IMR-90 (cell line): ENCODE measurements around the gene STAT6. TPM values are rescaled to one million over a fixed set of nuclear protein-coding genes. Genes with fewer than 3 reads are reported as not detected.

Experiments used
- ATAC-seq: fragments of 200-7000 bp; cut with Tn5 transposase; 2 replicates; pipeline ENCODE4 v1.9.1; 2020; ENCODE audit warnings: low read depth, mild to moderate bottlenecking, moderate library complexity
- BruUV-seq: library from RNA; stranded (reverse); fragments of 400-500 nt; replicated peaks from 2 replicates; lab custom pipeline; 2021; lab: Mats Ljungman, UMichigan
- CTCF ChIA-PET: fragments of 300-600 bp; formaldehyde crosslinking; extraction: SDS; loops from one replicate; lab custom pipeline; 2021; ENCODE audit warnings: antibody characterized with exemption; lab: Yijun Ruan, JAX
- POLR2A ChIA-PET: fragments of 300-600 bp; sonication (Branson Sonifier 250); formaldehyde crosslinking; loops from one replicate; lab custom pipeline; 2022; ENCODE audit warnings: antibody characterized with exemption; ENCODE audit not compliant: unreplicated experiment; lab: Charles Lee
- DNase-seq: peaks from one replicate; pipeline ENCODE4 v3.0.0; 2013
- H2AFZ ChIP-seq: replicated peaks from 2 replicates; pipeline ENCODE3; 2013; ENCODE audit warnings: low read length, mild to moderate bottlenecking; ENCODE audit not compliant: poor library complexity
- H2AK5ac ChIP-seq: 2 replicates; pipeline ENCODE4 v1.6.1; 2013; ENCODE audit warnings: low read depth, low read length, inconsistent platforms
- H2AK9ac ChIP-seq: replicated peaks from 2 replicates; pipeline ENCODE3; 2013; ENCODE audit warnings: mild to moderate bottlenecking, low read depth, low read length, moderate library complexity; ENCODE audit not compliant: poor library complexity
- H2BK120ac ChIP-seq: 2 replicates; pipeline ENCODE4 v1.6.1; 2013; ENCODE audit warnings: low read depth, low read length, inconsistent platforms
- H2BK15ac ChIP-seq: 3 replicates; pipeline ENCODE4 v1.6.1; 2013; ENCODE audit warnings: low read depth, low read length, inconsistent platforms
- H2BK20ac ChIP-seq: 2 replicates; pipeline ENCODE4 v1.6.1; 2013; ENCODE audit warnings: low read depth, mild to moderate bottlenecking, inconsistent platforms, low read length, moderate library complexity
- H2BK5ac ChIP-seq: 2 replicates; pipeline ENCODE4 v1.6.1; 2013; ENCODE audit warnings: mild to moderate bottlenecking, low read depth, low read length, inconsistent platforms; ENCODE audit not compliant: poor library complexity, severe bottlenecking
- H3K14ac ChIP-seq: replicated peaks from 2 replicates; pipeline ENCODE4 v1.6.1; 2013; ENCODE audit warnings: low read depth, low read length, inconsistent platforms
- H3K18ac ChIP-seq: 2 replicates; pipeline ENCODE4 v1.6.1; 2013; ENCODE audit warnings: low read depth, low read length, control low read depth
- H3K23ac ChIP-seq: 2 replicates; pipeline ENCODE4 v1.6.1; 2013; ENCODE audit warnings: low read depth, low read length, inconsistent platforms
- H3K27ac ChIP-seq: 2 replicates; pipeline ENCODE4 v1.5.1; 2013; ENCODE audit warnings: mild to moderate bottlenecking, control low read depth, low read length; ENCODE audit not compliant: insufficient read depth
- H3K27me3 ChIP-seq: 2 replicates; pipeline ENCODE4 v1.6.1; 2013; ENCODE audit warnings: low read length; ENCODE audit not compliant: control insufficient read depth, insufficient read depth
- H3K36me3 ChIP-seq: 2 replicates; pipeline ENCODE4 v1.6.1; 2013; ENCODE audit warnings: low read length, mixed read lengths; ENCODE audit not compliant: control insufficient read depth, insufficient read depth
- H3K4ac ChIP-seq: 2 replicates; pipeline ENCODE4 v1.6.1; 2013; ENCODE audit warnings: low read depth, low read length, inconsistent platforms
- H3K4me1 ChIP-seq: 2 replicates; pipeline ENCODE4 v1.6.1; 2013; ENCODE audit warnings: low read length, mixed read lengths; ENCODE audit not compliant: control insufficient read depth, insufficient read depth
- H3K4me2 ChIP-seq: 2 replicates; pipeline ENCODE4 v1.6.1; 2013; ENCODE audit warnings: low read depth, mild to moderate bottlenecking, control low read depth, low read length, moderate library complexity
- H3K4me3 ChIP-seq: 2 replicates; pipeline ENCODE4 v1.5.1; 2013; ENCODE audit warnings: low read depth, mild to moderate bottlenecking, control low read depth, low read length, moderate library complexity; ENCODE audit not compliant: insufficient read depth
- H3K56ac ChIP-seq: 2 replicates; pipeline ENCODE4 v1.6.1; 2013; ENCODE audit warnings: low read length, inconsistent platforms; ENCODE audit not compliant: insufficient read depth; ENCODE audit errors: extremely low read depth
- H3K79me1 ChIP-seq, 2 experiments: 2 replicates each; pipeline ENCODE4 v1.6.1; 2013; ENCODE audit warnings: low read length in 2 of 2, inconsistent platforms in 1 of 2, low read depth in 1 of 2
- H3K9ac ChIP-seq: 2 replicates; pipeline ENCODE4 v1.6.1; 2013; ENCODE audit warnings: low read depth, low read length, control low read depth
- H3K9me1 ChIP-seq: 2 replicates; pipeline ENCODE4 v1.6.1; 2013; ENCODE audit warnings: low read length, inconsistent platforms; ENCODE audit not compliant: insufficient read depth
- H3K9me3 ChIP-seq: 2 replicates; pipeline ENCODE4 v1.6.1; 2013; ENCODE audit warnings: low read length; ENCODE audit not compliant: control insufficient read depth, insufficient read depth
- H4K20me1 ChIP-seq: 2 replicates; pipeline ENCODE4 v1.6.1; 2013; ENCODE audit warnings: low read length, inconsistent platforms; ENCODE audit not compliant: insufficient read depth
- H4K5ac ChIP-seq: 2 replicates; pipeline ENCODE4 v1.6.1; 2013; ENCODE audit warnings: mild to moderate bottlenecking, low read depth, low read length, control low read depth
- H4K8ac ChIP-seq, 2 experiments: 2 replicates each; pipeline ENCODE4 v1.6.1; 2013; ENCODE audit warnings: low read depth in 2 of 2, low read length in 2 of 2, control low read depth in 1 of 2, inconsistent platforms in 1 of 2
- H4K91ac ChIP-seq: 2 replicates; pipeline ENCODE4 v1.6.1; 2013; ENCODE audit warnings: low read depth, low read length, inconsistent platforms; ENCODE audit not compliant: insufficient read depth
- BHLHE40 ChIP-seq: fragments of 150-350 bp; IDR thresholded peaks from 2 replicates; pipeline ENCODE4 v1.6.1; 2016; ENCODE audit warnings: mild to moderate bottlenecking, low read depth, low read length
- CEBPB ChIP-seq: IDR thresholded peaks from 2 replicates; pipeline ENCODE4 v1.6.1; 2012; ENCODE audit warnings: low read depth, low read length, improper control_type of control experiment
- CHD1 ChIP-seq: IDR thresholded peaks from 2 replicates; pipeline ENCODE4 v1.6.1; 2012; ENCODE audit warnings: low read depth, low read length, improper control_type of control experiment
- FOS ChIP-seq: fragments of 150-350 bp; IDR thresholded peaks from 2 replicates; pipeline ENCODE4 v1.6.1; 2016; ENCODE audit warnings: low read depth, low read length
- MAFK ChIP-seq: IDR thresholded peaks from 2 replicates; pipeline ENCODE4 v1.6.1; 2012; ENCODE audit warnings: low read depth, low read length, improper control_type of control experiment
- MAZ ChIP-seq: IDR thresholded peaks from 2 replicates; pipeline ENCODE4 v1.6.1; 2012; ENCODE audit warnings: low read depth, mild to moderate bottlenecking, low read length, improper control_type of control experiment, moderate library complexity, borderline replicate concordance
- MXI1 ChIP-seq: IDR thresholded peaks from 2 replicates; pipeline ENCODE4 v1.6.1; 2012; ENCODE audit warnings: low read depth, mild to moderate bottlenecking, low read length, moderate library complexity, borderline replicate concordance
- NFE2L2 ChIP-seq: fragments of 150-350 bp; IDR thresholded peaks from 2 replicates; pipeline ENCODE4 v1.6.1; 2016; ENCODE audit warnings: low read depth, mild to moderate bottlenecking, low read length
- POLR2A ChIP-seq: IDR thresholded peaks from 2 replicates; pipeline ENCODE4 v1.6.1; 2012; ENCODE audit warnings: mild to moderate bottlenecking, low read depth, low read length
- RAD21 ChIP-seq: IDR thresholded peaks from 2 replicates; pipeline ENCODE4 v1.6.1; 2012; ENCODE audit warnings: low read length, improper control_type of control experiment
- RFX5 ChIP-seq: IDR thresholded peaks from 2 replicates; pipeline ENCODE4 v1.8.0; 2012; ENCODE audit warnings: low read depth, mild to moderate bottlenecking, low read length, moderate library complexity
- SMC3 ChIP-seq: fragments of 150-350 bp; IDR thresholded peaks from 2 replicates; pipeline ENCODE4 v1.6.1; 2016; ENCODE audit warnings: low read depth, mild to moderate bottlenecking, antibody characterized with exemption, low read length, moderate library complexity
- WGBS, 2 experiments: methylation state at CpG; one replicate each; pipeline versions ENCODE4 v1.1.5 to v1.1.7; 2013; ENCODE audit warnings: missing lambda C conversion rate in 2 of 2; ENCODE audit not compliant: insufficient read length in 1 of 2; ENCODE audit errors: extremely low coverage in 2 of 2; 5-methylcytosine and 5-hydroxymethylcytosine counted together
- dilution Hi-C: fragments of 300-500 bp; cut with HindIII; formaldehyde crosslinking; loops from one replicate; pipeline ENCODE4 v1.14.3; 2018; ENCODE audit warnings: low sequenced_read_pairs; ENCODE audit not compliant: unreplicated experiment
- in situ Hi-C: fragments of 300-500 bp; cut with MboI; formaldehyde crosslinking; loops from 3 replicates; pipeline ENCODE4 v1.14.3; 2019; ENCODE audit warnings: low sequenced_read_pairs, inconsistent platforms, mixed read lengths
- intact Hi-C: fragments of 100-400 bp; cut with micrococcal nuclease; formaldehyde crosslinking; loops from 2 replicates; pipeline ENCODE4 v1.10.0; 2022
- polyA plus RNA-seq, 3 experiments: library from polyadenylated mRNA; depleted of rRNA; stranded (reverse); fragments of >200 nt; gene quantifications; 2 replicates each; pipeline ENCODE4 v1.2.3, GENCODE V29; 2012; ENCODE audit warnings: low replicate concordance in 1 of 3
- total RNA-seq: library from RNA; depleted of rRNA; stranded (reverse); fragments of >200 nt; gene quantifications from 2 replicates; pipeline ENCODE4 v1.2.3, GENCODE V29; 2012
- TF ChIP-seq, protein P1 (sequence below): fragments of 150-350 bp; IDR thresholded peaks from 2 replicates; pipeline ENCODE4 v1.6.1; 2016; ENCODE audit warnings: low read depth, mild to moderate bottlenecking, low read length, moderate library complexity, borderline replicate concordance
- TF ChIP-seq, protein P2 (sequence below): conservative IDR thresholded peaks from 2 replicates; pipeline ENCODE4 v1.5.1; 2012; ENCODE audit warnings: mild to moderate bottlenecking, low read depth, low read length, improper control_type of control experiment
- TF ChIP-seq, protein P3 (sequence below): fragments of 150-350 bp; IDR thresholded peaks from 2 replicates; pipeline ENCODE4 v1.6.1; 2017; ENCODE audit warnings: mild to moderate bottlenecking, antibody characterized with exemption, low read length, low read depth

STAT6 gene
- total and polyA plus RNA-seq, 2 of the 4 experiments (the other 2 are of a cell fraction) = 43.4 to 96.9 TPM

DNA sequence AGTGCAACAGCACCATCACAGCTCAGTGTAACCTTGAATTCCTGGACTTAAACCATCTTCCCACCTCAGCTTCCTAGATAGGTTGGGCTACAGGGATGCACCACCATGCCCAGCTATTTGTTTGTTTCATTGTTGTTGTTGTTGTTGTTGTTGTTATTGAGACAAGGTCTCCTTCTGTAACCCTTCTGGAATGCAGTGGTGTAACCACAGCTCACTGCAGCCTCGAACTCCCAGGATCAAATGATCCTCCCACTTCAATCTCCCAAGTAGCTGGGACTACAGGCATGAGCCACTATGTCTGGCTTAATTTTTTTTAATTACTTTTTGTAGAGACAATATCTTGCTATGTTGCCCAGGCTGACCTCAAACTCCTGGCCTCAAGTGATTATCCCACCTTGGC is 31.3 kb downstream of the STAT6 start:
- no CpG with 5 or more reads among the region's 1 CpG for WGBS, 2 experiments
- H2AK9ac ChIP-seq = peak overlapping the region; percentile 17
- CTCF ChIA-PET = interaction anchor here (0.6 to 1.4 kb wide), 6 partner anchors 9 to 589 kb away, joined by 3 to 7 read pairs (median 4); partner anchors contain the start of gene STAT6
- no peak overlapping the region for H3K56ac ChIP-seq
- no peak overlapping the region for H2AFZ ChIP-seq
- H3K18ac ChIP-seq = no peak overlapping the region
- no peak overlapping the region for H3K4me3 ChIP-seq
- peak overlapping the region; percentile 82; the same call in 1 of the 2 replicates for H3K23ac ChIP-seq
- peak overlapping the region; percentile 21 for H3K4ac ChIP-seq
- BruUV-seq = no TSS peak
- intact Hi-C loops = no loop called here
- H3K79me1 ChIP-seq = peaks cover under 1 to 23% of the 10 kb centered on the region in 2 experiments; a peak in 2 of 4 replicates
- H3K36me3 ChIP-seq = no peaks in the 10 kb centered on the region; the same call in 1 of the 2 replicates
- H3K9me3 ChIP-seq = no peaks in the 10 kb centered on the region
- DNase-seq = no peak
- H3K9ac ChIP-seq = peak overlapping the region; percentile 52; the same call in 1 of the 2 replicates
- POLR2A ChIA-PET = interaction anchor here (1.1 to 1.8 kb wide), 4 partner anchors 8 to 16 kb away, joined by 4 to 12 read pairs (median 7); no protein-coding TSS in a partner anchor
- peaks cover 4% of the 10 kb centered on the region for H3K9me1 ChIP-seq
- H3K27me3 ChIP-seq = no peaks in the 10 kb centered on the region
- H2AK5ac ChIP-seq = peak overlapping the region; percentile 63; the same call in 1 of the 2 replicates
- no peak for ATAC-seq
- peak overlapping the region; percentile 42; the same call in 1 of the 2 replicates for H4K5ac ChIP-seq
- H2BK20ac ChIP-seq = no peak overlapping the region
- peak overlapping the region; percentile 91 for H2BK5ac ChIP-seq
- H3K4me1 ChIP-seq = peaks cover 5% of the 10 kb centered on the region
- no peaks in the 10 kb centered on the region for H4K20me1 ChIP-seq
- no peak overlapping the region for H3K4me2 ChIP-seq
- peak overlapping the region; percentile 1; the same call in 1 of the 2 replicates for H2BK120ac ChIP-seq
- H4K91ac ChIP-seq = peak overlapping the region; percentile 34; the same call in 1 of the 2 replicates
- peak overlapping the region; percentile 58; the same call in 1 of the 2 replicates for H3K27ac ChIP-seq
- H2BK15ac ChIP-seq = peak overlapping the region; percentile 5; the same call in 1 of the 3 replicates
- in situ Hi-C loops = no loop called here
- dilution Hi-C loops = no loop called here
- H4K8ac ChIP-seq = peak overlapping the region; percentile 31 to 64; a peak in 3 of 4 replicates
- H3K14ac ChIP-seq = peak overlapping the region; percentile 4; the same call in 1 of the 2 replicates
- TF ChIP-seq, protein P1, sequence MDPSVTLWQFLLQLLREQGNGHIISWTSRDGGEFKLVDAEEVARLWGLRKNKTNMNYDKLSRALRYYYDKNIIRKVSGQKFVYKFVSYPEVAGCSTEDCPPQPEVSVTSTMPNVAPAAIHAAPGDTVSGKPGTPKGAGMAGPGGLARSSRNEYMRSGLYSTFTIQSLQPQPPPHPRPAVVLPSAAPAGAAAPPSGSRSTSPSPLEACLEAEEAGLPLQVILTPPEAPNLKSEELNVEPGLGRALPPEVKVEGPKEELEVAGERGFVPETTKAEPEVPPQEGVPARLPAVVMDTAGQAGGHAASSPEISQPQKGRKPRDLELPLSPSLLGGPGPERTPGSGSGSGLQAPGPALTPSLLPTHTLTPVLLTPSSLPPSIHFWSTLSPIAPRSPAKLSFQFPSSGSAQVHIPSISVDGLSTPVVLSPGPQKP = no peak
- TF ChIP-seq SMC3 = no peak
- no peak for TF ChIP-seq NFE2L2
- no peak for TF ChIP-seq CEBPB
- TF ChIP-seq CHD1 = no peak
- TF ChIP-seq BHLHE40 = no peak
- TF ChIP-seq RAD21 = no peak
- TF ChIP-seq, protein P2, sequence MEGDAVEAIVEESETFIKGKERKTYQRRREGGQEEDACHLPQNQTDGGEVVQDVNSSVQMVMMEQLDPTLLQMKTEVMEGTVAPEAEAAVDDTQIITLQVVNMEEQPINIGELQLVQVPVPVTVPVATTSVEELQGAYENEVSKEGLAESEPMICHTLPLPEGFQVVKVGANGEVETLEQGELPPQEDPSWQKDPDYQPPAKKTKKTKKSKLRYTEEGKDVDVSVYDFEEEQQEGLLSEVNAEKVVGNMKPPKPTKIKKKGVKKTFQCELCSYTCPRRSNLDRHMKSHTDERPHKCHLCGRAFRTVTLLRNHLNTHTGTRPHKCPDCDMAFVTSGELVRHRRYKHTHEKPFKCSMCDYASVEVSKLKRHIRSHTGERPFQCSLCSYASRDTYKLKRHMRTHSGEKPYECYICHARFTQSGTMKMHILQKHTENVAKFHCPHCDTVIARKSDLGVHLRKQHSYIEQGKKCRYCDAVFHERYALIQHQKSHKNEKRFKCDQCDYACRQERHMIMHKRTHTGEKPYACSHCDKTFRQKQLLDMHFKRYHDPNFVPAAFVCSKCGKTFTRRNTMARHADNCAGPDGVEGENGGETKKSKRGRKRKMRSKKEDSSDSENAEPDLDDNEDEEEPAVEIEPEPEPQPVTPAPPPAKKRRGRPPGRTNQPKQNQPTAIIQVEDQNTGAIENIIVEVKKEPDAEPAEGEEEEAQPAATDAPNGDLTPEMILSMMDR = no peak
- TF ChIP-seq, protein P3, sequence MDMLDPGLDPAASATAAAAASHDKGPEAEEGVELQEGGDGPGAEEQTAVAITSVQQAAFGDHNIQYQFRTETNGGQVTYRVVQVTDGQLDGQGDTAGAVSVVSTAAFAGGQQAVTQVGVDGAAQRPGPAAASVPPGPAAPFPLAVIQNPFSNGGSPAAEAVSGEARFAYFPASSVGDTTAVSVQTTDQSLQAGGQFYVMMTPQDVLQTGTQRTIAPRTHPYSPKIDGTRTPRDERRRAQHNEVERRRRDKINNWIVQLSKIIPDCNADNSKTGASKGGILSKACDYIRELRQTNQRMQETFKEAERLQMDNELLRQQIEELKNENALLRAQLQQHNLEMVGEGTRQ = no peak
- TF ChIP-seq MAZ = no peak
- no peak for TF ChIP-seq MAFK
- TF ChIP-seq MXI1 = no peak
- TF ChIP-seq POLR2A = no peak
- TF ChIP-seq RFX5 = no peak
- TF ChIP-seq FOS = no peak
